ENCODE results near the gene ZFP1. TPM values are rescaled to one million over a fixed set of nuclear protein-coding genes. Genes with fewer than 3 reads are reported as not detected.
"Not testable (repeated sequence)": the region's sequence is repeated elsewhere in the genome, so short reads cannot be mapped to it uniquely, and the experiment has no call there.

The ZFP1 gene
- total RNA-seq, 1 donor from 2014 or later = 21.8 TPM

GRCh38 chr16:75208861-75209505, 60.7 kb downstream of the ZFP1 start:
- no peaks in the 10 kb centered on the region for H3K4me1 Mint-ChIP-seq
- no peak overlapping the region for H3K27ac Mint-ChIP-seq
- no peaks in the 10 kb centered on the region for H3K36me3 Mint-ChIP-seq
- no peak for TF ChIP-seq CTCF (IDR thresholded peaks at IDR 0.05; ENCODE audit: unreplicated experiment)
- no peaks in the 10 kb centered on the region for H3K9me3 Mint-ChIP-seq
- no peaks in the 10 kb centered on the region for H3K27me3 Mint-ChIP-seq (ENCODE audit: low read depth)
- DNase-seq (ENCODE audit: low spot score in 2 of 2, unreplicated experiment in 2 of 2) = no peak
- no peak overlapping the region for H3K4me3 Mint-ChIP-seq

- H3K4me1 Mint-ChIP-seq; H3K36me3 Mint-ChIP-seq; H3K27me3 Mint-ChIP-seq (ENCODE audit: low read depth); DNase-seq (ENCODE audit: low spot score in 2 of 2, unreplicated experiment in 2 of 2); H3K27ac Mint-ChIP-seq; H3K4me3 Mint-ChIP-seq; H3K9me3 Mint-ChIP-seq: not testable (repeated sequence)
Observed at GRCh38 chr16:75209514-75209913, 61.2 kb downstream of the ZFP1 start.

- no peak overlapping the region for H3K27ac Mint-ChIP-seq
- H3K36me3 Mint-ChIP-seq = no peaks in the 10 kb centered on the region
- no peaks in the 10 kb centered on the region for H3K4me1 Mint-ChIP-seq
- no peak overlapping the region for H3K4me3 Mint-ChIP-seq
- no peak for TF ChIP-seq CTCF (IDR thresholded peaks at IDR 0.05; ENCODE audit: unreplicated experiment)
- H3K27me3 Mint-ChIP-seq (ENCODE audit: low read depth) = no peaks in the 10 kb centered on the region
- no peak for DNase-seq (ENCODE audit: low spot score in 2 of 2, unreplicated experiment in 2 of 2)
- H3K9me3 Mint-ChIP-seq = no peaks in the 10 kb centered on the region
Observed at GRCh38 chr16:75209944-75210343, 61.6 kb downstream of the ZFP1 start.

- H3K36me3 Mint-ChIP-seq; DNase-seq (ENCODE audit: low spot score in 2 of 2, unreplicated experiment in 2 of 2); H3K9me3 Mint-ChIP-seq; H3K27ac Mint-ChIP-seq; H3K4me3 Mint-ChIP-seq; H3K27me3 Mint-ChIP-seq (ENCODE audit: low read depth); H3K4me1 Mint-ChIP-seq: not testable (repeated sequence)
Observed at GRCh38 chr16:75211286-75211685, 63.0 kb downstream of the ZFP1 start.

GRCh38 chr16:75216127-75216526, 67.8 kb downstream of the ZFP1 start:
- DNase-seq (ENCODE audit: low spot score in 2 of 2, unreplicated experiment in 2 of 2) = no peak
- Mint-ChIP-seq H3K4me1 (peaks cover 4% of the 10 kb centered on the region), H3K9me3 (no peaks in the 10 kb centered on the region), H3K27me3 (ENCODE audit: low read depth) (no peaks in the 10 kb centered on the region), H3K4me3 (no peak overlapping the region), H3K36me3 (no peaks in the 10 kb centered on the region), H3K27ac (no peak overlapping the region)
- no peak for TF ChIP-seq CTCF (IDR thresholded peaks at IDR 0.05; ENCODE audit: unreplicated experiment)

- peaks cover 4% of the 10 kb centered on the region for H3K4me1 Mint-ChIP-seq
- no peaks in the 10 kb centered on the region for H3K9me3 Mint-ChIP-seq
- no peaks in the 10 kb centered on the region for H3K27me3 Mint-ChIP-seq (ENCODE audit: low read depth)
- DNase-seq (ENCODE audit: low spot score in 2 of 2, unreplicated experiment in 2 of 2) = no peak
- no peak overlapping the region for H3K27ac Mint-ChIP-seq
- no peak overlapping the region for H3K4me3 Mint-ChIP-seq
- TF ChIP-seq CTCF (IDR thresholded peaks at IDR 0.05; ENCODE audit: unreplicated experiment) = no peak
- no peaks in the 10 kb centered on the region for H3K36me3 Mint-ChIP-seq
Observed at GRCh38 chr16:75216576-75216975, 68.3 kb downstream of the ZFP1 start.

- H3K27ac Mint-ChIP-seq = no peak overlapping the region
Observed at GRCh38 chr16:75217389-75217851, 69.1 kb downstream of the ZFP1 start.

More at GRCh38 chr16:75217389-75217851, 69.1 kb downstream of the ZFP1 start:
- Mint-ChIP-seq H3K9me3 (no peaks in the 10 kb centered on the region), H3K36me3 (no peaks in the 10 kb centered on the region), H3K4me1 (peaks cover 4% of the 10 kb centered on the region), H3K4me3 (no peak overlapping the region), H3K27me3 (ENCODE audit: low read depth) (no peaks in the 10 kb centered on the region)
- TF ChIP-seq CTCF (IDR thresholded peaks at IDR 0.05; ENCODE audit: unreplicated experiment) = no peak
- DNase-seq (ENCODE audit: low spot score in 2 of 2, unreplicated experiment in 2 of 2) = no peak
